ENCODE measurements around the gene FERMT1.
A peak's percentile ranks its signal among the peaks of the same experiment; 100 is the strongest.
"Not testable (repeated sequence)": the region's sequence is repeated elsewhere in the genome, so short reads cannot be mapped to it uniquely, and the experiment has no call there.

FERMT1 gene

GRCh38 chr20:6036213-6036612, 86.6 kb downstream of the FERMT1 start:
- no peak for ATAC-seq
- TF ChIP-seq ARNTL (CRISPR knock-in tag; IDR thresholded peaks at IDR 0.05; ENCODE audit: borderline replicate concordance, low read depth) (no peak), OSR1 (CRISPR knock-in tag; IDR thresholded peaks at IDR 0.05) (no peak), ZNF70 (CRISPR knock-in tag; IDR thresholded peaks at IDR 0.05) (no peak), CSDC2 (CRISPR knock-in tag; IDR thresholded peaks at IDR 0.05) (no peak), ESRRG (CRISPR knock-in tag; IDR thresholded peaks at IDR 0.05) (no peak), SNAI2 (CRISPR knock-in tag; IDR thresholded peaks at IDR 0.05) (no peak), ZFP3 (CRISPR knock-in tag; IDR thresholded peaks at IDR 0.05) (no peak), TCF4 (CRISPR knock-in tag; IDR thresholded peaks at IDR 0.05; ENCODE audit: borderline replicate concordance) (no peak), RARB (CRISPR knock-in tag; IDR thresholded peaks at IDR 0.05) (no peak), PATZ1 (CRISPR knock-in tag; IDR thresholded peaks at IDR 0.05; ENCODE audit: borderline replicate concordance) (no peak), CSRNP3 (CRISPR knock-in tag; IDR thresholded peaks at IDR 0.05) (no peak), TSHZ2 (CRISPR knock-in tag; IDR thresholded peaks at IDR 0.05) (no peak), ISL1 (CRISPR knock-in tag; IDR thresholded peaks at IDR 0.05) (no peak), ZNF565 (CRISPR knock-in tag; conservative IDR thresholded peaks at IDR 0.05; ENCODE audit: low read depth) (no peak), CREB5 (CRISPR knock-in tag; IDR thresholded peaks at IDR 0.05; ENCODE audit: low read depth) (no peak), ZFP30 (CRISPR knock-in tag; IDR thresholded peaks at IDR 0.05) (no peak)

- TF ChIP-seq PATZ1 (CRISPR knock-in tag; IDR thresholded peaks at IDR 0.05; ENCODE audit: borderline replicate concordance) (no peak), ISL1 (CRISPR knock-in tag; IDR thresholded peaks at IDR 0.05) (peak; percentile 55)
- ATAC-seq: no peak
Observed at GRCh38 chr20:6034134-6034969, 88.5 kb downstream of the FERMT1 start.

GRCh38 chr20:6032907-6033306, 89.9 kb downstream of the FERMT1 start:
- not testable (repeated sequence) for ATAC-seq

GRCh38 chr20:6030453-6031080, 92.3 kb downstream of the FERMT1 start:
- no peak for ATAC-seq
- TF ChIP-seq ZNF70 (CRISPR knock-in tag; IDR thresholded peaks at IDR 0.05): no peak

Measured in SK-N-SH treated with all-trans-retinoic acid at 6 μM for 48 hours (cell line).